ENCODE results near the gene RGS3. TPM values are rescaled to one million over a fixed set of nuclear protein-coding genes. Genes with fewer than 3 reads are reported as not detected.
A peak's percentile ranks its signal among the peaks of the same experiment; 100 is the strongest.

RGS3 gene
- total and polyA plus RNA-seq, 2 of the 13 experiments (the other 11 are each of a cell fraction or from before 2014, with no cell fraction given): 17.1 to 28.8 TPM

DNA sequence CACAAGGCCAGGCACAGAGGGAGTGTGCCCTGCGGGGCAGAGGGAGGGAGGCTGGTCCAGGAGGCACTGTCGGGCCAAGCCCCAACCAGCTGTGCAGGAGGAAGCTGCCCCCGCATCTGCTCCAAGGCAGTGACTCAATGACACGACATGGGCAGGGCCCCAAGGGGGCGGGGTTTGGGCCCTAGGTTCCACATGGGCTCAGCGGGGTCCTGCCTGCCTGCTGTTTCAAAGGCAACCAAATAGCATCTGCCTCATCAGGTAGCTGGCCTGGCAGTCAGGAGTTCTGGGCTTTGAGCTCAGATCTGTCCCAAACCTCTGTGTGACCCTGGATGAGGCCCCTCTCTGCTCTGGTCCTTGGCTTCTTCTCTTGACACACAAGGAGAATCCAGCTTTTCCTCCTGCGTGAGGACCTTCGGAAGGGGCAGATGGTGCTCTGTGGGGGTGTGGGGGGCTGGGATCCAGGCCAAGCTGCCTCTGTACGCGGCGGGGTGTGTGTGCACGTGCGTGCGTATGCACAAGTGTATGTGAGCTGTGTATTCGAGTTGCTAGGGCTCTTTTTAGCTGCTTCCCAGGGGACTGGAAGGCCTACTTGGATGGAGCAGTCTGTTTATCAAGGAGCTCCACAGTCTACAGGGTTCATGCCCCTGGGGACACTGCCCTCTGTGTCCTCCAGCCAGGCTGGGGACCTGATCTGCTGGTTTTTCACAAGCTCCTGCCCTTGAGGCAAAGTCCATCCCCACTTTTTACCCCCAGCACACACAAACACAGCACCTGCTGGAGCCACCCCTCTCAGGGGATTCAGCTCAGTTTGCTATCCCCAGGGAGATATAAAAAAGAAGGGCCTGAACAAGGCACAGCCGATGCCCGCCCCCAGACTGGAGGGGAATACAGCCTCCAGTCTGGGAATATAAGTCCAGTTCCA lies 138.9 kb downstream of the RGS3 start (continued):
- TF ChIP-seq SNAPC4 (CRISPR knock-in tag; IDR thresholded peaks at IDR 0.05): no peak; the same call in 1 of the 2 replicates
- TF ChIP-seq NR2F6 (IDR thresholded peaks at IDR 0.05): peak; percentile 54
- peak; percentile 63 for TF ChIP-seq NR2F6 (CRISPR knock-in tag; IDR thresholded peaks at IDR 0.05)
- peak; percentile 52 for TF ChIP-seq SKI (IDR thresholded peaks at IDR 0.05; ENCODE audit: partially characterized antibody)
- TF ChIP-seq GATAD2A (CRISPR knock-in tag; IDR thresholded peaks at IDR 0.05): peak; percentile 57; the same call in 1 of the 2 replicates
- TF ChIP-seq, protein P1, sequence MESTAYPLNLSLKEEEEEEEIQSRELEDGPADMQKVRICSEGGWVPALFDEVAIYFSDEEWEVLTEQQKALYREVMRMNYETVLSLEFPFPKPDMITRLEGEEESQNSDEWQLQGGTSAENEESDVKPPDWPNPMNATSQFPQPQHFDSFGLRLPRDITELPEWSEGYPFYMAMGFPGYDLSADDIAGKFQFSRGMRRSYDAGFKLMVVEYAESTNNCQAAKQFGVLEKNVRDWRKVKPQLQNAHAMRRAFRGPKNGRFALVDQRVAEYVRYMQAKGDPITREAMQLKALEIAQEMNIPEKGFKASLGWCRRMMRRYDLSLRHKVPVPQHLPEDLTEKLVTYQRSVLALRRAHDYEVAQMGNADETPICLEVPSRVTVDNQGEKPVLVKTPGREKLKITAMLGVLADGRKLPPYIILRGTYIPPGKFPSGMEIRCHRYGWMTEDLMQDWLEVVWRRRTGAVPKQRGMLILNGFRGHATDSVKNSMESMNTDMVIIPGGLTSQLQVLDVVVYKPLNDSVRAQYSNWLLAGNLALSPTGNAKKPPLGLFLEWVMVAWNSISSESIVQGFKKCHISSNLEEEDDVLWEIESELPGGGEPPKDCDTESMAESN (CRISPR knock-in tag; conservative IDR thresholded peaks at IDR 0.05): no peak
- no peak for TF ChIP-seq ZNF224 (CRISPR knock-in tag; IDR thresholded peaks at IDR 0.05)
- TF ChIP-seq ZNF782 (CRISPR knock-in tag; IDR thresholded peaks at IDR 0.05; ENCODE audit: borderline replicate concordance): no peak
- TF ChIP-seq SPEN (CRISPR knock-in tag; IDR thresholded peaks at IDR 0.05; ENCODE audit: low read depth): peak; percentile 35; the same call in 1 of the 2 replicates
- no peak for TF ChIP-seq NCOA5 (CRISPR knock-in tag; IDR thresholded peaks at IDR 0.05)
- TF ChIP-seq HNF4A (CRISPR knock-in tag; IDR thresholded peaks at IDR 0.05): peak; percentile 86
- TF ChIP-seq RARA (CRISPR knock-in tag; IDR thresholded peaks at IDR 0.05): peak; percentile 77
- TF ChIP-seq NFYC (CRISPR knock-in tag; IDR thresholded peaks at IDR 0.05): no peak
- no peak for TF ChIP-seq ZNF121 (CRISPR knock-in tag; IDR thresholded peaks at IDR 0.05)
- 0 out of 2 replicates have a peak, but pooled peaks have one; percentile 29 for TF ChIP-seq NCOA2 (CRISPR knock-in tag; IDR thresholded peaks at IDR 0.05)
- no peak for TF ChIP-seq ZFYVE20 (CRISPR knock-in tag; IDR thresholded peaks at IDR 0.05; ENCODE audit: borderline replicate concordance, low read depth)
- TF ChIP-seq, protein P2, sequence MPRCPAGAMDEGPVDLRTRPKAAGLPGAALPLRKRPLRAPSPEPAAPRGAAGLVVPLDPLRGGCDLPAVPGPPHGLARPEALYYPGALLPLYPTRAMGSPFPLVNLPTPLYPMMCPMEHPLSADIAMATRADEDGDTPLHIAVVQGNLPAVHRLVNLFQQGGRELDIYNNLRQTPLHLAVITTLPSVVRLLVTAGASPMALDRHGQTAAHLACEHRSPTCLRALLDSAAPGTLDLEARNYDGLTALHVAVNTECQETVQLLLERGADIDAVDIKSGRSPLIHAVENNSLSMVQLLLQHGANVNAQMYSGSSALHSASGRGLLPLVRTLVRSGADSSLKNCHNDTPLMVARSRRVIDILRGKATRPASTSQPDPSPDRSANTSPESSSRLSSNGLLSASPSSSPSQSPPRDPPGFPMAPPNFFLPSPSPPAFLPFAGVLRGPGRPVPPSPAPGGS (CRISPR knock-in tag; IDR thresholded peaks at IDR 0.05): peak; percentile 72; the same call in 1 of the 2 replicates
- TF ChIP-seq ZBTB10 (CRISPR knock-in tag; IDR thresholded peaks at IDR 0.05; ENCODE audit: borderline replicate concordance): 0 out of 2 replicates have a peak, but pooled peaks have one; percentile 25
- TF ChIP-seq SP4 (CRISPR knock-in tag; IDR thresholded peaks at IDR 0.05): peak; percentile 58; the same call in 1 of the 2 replicates
